Activated CD4-positive, CD25-positive, alpha-beta regulatory T cell treated with anti-CD3 and anti-CD28 coated beads, Interleukin-2, amount 50 U/mL, for 16 hours (primary cell): ENCODE data around the gene APOL2.
"Not testable (repeated sequence)": the region's sequence is repeated elsewhere in the genome, so short reads cannot be mapped to it uniquely, and the experiment has no call there.

Source experiments
- DNase-seq: peaks from one replicate; pipeline ENCODE4 v3.0.0-alpha.2; 2020; ENCODE audit warnings: low read depth, low spot score

Gene APOL2

DNA sequence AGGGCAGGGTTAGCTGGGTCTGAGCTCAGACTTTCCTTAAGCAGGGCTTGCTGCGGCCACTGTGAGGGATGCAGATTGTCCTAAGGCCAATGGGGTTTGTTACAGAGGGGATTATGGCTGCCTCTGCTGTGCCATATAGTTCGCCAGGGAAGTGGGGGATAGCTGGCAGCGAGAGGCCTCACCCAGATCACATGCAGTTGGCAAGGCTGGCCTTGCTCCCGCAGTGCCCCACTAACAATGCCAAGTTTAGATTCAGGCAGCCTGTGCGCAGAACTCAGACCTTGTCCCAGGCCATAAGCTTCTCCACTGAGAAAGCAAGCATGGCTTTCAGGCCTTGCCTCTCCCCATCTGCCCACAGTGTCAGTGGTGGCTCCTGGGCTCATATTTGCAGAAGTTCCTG is 4.7 kb upstream of the APOL2 start:
- no peak for DNase-seq

- DNase-seq: no peak
These were observed 252 bp downstream of the APOL2 start for GRCh38 chr22:36239150-36239400.

DNA sequence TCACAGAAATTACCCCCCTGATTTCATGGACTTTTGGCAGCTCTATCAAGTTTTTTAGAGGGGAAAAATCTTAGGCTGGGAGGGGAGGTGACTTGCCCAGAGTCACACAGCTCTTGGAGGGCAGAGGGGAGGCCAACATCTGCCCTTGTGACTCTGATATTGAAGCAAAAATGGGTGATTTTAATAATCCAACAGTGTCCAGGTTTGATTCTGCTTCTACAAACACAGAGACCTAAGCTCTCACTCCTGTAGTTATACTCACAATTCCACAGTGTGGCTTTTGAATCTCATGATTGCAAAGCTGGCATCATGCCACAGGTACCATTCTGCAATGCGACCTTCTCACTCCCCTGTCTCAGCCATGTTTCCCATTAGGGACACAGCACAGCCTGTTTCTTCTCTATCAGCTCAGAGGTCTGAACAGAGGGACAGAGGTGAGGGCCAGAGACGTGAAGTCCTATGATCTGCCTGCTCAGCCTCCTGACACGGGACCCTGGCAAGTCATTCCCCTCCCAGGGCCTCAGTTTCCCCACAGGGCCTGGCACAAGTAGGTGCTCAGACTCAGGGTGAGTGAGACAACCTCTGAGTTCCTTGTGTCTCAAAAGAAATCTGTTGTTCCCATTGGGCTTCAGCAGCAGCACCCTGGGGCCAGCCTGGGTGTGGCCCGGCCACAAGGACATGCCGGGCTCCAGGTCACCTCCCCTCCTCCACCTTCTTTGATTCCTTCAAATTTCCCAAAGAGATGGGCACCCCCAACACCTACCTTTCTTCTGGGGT is 766 bp downstream of the APOL2 start:
- DNase-seq: no peak

DNA sequence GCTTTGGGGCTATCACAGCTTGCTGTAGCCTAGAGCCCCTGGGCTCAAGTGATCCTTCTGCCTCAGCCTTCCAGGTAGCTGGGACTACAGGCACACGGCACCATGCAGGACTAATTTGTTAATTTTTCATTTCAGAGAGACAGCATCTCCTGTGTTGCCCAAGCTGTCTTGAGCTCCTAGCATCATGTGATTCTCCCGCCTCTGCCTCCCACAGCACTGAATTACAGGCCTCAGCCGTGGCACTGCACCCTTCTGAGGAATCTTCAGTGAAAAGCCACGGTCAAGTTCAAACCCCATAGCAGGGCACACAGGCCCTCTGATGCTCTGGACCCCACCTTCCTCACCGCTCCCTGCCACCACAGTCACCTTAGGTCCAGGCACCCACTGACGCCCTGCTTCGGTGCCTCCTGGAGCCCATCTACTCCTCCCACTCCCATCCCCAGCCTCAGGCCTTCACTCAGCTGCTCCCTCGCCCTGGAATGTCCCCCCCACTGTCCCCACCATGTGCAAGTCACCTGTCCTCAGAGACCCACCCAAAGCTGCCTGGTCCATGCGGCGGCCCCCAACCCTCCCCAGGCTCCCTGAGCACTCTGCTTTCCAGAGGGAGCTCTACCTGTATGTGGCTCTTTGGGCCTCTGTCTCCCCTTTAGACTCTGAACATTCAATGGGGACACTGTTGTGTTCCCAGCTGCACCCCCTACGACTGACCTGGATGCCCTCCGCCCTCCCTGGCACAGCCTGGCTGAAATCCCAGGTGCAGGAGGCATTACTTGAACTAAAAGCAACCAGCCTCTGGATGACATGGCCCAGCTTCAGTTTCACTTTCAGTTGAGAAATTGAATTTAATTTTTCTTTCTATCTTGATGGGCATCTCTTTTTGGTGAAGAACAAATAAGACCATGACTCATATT is 1.6 kb downstream of the APOL2 start:
- DNase-seq: no peak

DNA sequence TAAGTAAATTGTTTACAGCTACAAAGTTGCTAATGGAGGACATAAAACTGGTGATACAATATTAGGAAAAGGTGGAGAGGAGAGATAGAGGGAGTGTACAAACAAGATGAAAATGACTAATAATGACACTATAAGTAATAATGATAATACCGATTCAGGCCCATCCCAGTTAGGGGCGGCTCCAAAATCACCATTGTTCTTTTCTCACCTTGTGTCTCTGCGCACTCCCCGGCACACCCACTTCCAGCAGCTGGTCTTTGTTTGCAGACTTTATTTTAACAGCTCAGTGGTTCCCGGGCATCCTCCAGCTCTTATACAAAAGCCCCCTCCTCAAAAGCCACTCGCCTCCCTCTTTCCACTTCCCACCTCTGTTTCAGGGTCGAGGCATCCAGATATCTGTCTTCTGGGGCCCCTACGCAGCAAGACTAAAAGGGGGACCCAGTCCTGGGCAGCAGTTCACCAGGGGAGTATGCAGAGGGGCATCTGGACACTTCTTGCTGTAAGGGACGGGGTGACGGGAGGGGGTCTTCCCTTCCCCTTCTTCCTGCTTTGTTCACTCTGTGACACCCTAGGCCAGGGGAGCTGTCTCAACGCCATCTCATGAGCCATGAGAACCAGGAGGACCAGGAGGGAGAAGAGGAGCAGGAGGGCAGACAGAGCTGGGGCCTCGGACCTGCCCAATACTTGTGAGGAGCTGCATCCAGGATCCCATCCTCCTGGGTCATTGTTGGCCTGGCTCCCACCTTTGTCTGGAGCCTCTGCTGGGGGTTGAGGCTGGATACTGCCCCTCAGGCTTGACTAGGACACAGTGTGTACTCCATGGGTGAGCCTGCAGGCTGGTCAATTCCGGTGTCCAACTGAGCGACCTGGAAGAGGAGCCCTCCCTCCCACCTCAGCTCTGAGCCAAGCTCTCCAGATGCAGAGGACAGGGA is 2.7 kb downstream of the APOL2 start:
- DNase-seq: no peak

DNA sequence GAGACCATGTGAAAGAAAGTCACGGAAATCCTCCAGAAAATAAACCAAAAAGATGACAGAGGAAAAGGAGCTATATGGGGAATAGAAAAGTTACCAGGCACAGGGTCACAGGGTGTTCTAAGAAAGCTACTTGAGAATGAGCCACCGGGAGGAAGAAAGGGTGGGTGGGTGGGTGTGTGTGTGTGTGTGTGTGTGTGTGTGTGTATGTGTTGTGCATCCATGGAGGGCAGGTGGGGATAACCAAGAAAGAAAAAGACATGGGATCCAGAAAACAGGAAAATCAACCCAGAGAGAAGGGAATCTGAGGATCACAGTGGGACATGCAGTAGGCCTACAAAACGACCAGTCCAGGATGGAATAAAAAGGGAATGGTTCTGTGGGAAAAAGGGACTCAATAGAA is 3.7 kb downstream of the APOL2 start:
- no peak for DNase-seq

DNA sequence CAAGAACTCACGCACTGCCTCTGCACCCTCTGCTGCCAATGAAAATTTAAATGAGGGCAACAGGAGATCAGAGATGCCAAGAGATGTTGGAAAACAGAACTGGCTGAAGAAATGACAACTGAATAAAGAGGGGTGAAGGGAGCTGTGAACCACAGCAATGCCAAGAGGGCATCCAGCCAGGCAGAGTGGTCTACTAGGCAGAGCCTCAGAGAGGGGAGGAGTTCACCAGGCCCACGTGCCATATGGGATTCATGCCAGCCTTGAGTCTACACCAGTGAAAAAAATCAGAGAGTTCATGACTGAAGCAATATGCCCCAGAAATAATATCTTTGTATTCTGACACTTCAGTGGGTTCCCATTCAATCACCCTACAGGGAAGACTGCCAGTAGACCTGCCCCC is 4.4 kb downstream of the APOL2 start:
- no peak for DNase-seq

DNA sequence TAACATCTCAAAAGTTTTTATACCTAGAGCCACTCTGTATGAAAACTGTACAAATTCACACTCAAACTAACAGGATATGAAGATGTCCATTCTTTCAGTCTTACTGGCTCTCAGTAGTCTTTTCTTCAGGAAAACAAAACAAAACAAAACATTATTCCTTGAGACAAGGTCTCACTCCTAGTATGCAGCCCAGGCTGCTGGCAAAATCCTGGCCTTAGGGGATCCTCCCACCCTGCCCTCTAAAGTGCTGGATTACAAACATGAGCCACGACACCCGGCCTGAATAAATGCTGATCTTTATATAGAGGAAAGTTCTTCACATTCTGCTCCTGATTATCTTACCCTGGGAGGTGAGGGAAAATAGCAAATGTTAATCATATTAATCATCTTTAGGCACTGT is 5.1 kb downstream of the APOL2 start:
- DNase-seq: no peak

- no peak for DNase-seq
These were observed 5.5 kb downstream of the APOL2 start for GRCh38 chr22:36233796-36234195.

DNA sequence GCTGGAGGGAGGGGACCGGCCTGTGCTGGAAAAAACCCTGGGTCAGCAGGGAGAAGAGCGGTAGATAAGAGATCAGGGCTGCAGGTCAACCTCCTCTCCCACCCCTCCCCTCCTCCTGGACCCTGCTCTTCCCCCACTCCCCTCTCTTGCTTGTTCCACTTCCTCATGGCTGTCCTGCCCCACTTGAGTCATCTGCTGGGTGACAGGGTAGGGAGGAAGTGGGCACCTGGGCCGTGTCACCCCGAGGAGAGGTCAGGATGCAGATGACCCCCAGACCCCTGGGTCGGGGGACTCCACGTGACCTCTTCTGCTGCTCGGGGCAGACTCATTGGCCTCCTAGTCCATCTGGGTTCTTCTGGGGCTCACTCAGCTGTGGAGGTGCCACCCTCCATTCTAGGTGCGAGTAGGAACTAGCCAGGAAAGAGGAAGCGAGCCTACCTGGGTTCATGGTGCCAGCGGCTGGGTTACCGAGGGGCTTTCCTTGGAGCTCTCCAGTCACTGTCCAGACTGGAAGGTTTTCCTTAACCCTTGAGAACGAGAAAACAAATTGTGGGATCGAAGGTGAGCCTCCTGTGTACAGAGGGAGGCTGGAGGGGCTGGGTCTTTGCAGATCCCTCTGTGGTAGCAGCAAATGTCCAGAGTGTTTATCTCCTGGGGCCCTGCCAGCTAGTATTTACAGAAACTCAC is 6.5 kb downstream of the APOL2 start:
- DNase-seq: no peak

DNA sequence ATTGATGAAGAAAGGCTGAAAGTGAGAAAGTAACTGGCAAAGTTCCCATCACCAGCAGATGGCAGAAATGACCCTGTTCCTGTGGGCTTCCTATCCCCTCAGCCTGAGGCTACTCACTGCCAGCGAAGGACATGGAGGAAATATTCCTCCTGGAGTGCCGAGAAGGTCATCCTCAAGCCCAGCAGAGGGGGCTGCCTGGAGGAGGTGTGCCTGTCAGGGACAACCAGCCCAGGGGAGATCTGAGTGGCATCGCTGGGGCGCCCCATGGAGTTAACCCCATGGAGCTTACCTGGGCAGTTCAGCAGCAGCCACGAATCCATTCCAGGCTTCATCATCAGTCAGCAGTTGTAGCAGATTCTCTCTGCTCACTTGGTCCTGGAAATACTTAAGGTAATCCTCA is 8.3 kb downstream of the APOL2 start:
- DNase-seq: not testable (repeated sequence)

- DNase-seq: not testable (repeated sequence)
These were observed 9.7 kb downstream of the APOL2 start for GRCh38 chr22:36229649-36230048.

DNA sequence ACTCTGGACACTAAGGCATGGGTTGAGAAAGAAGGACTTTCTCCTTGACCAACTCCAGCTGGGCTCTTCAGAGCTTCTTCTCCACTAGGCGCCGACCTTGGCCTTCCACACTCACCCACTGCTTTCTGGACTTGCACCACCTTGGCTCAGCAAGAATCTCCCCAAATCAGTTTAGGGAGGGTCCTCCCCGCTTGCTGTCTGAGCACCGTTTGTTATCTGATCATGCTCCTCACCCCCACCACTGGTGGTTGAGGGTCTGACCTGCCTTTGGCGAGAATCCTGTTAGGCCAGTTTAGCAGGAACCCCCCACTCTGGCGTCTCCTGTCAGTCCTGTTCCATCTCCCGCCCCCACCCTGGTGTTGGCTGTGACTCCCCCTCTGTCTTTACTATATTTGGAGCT is 10.4 kb downstream of the APOL2 start:
- DNase-seq: no peak

GRCh38 chr22:36228369-36228768 is 11.0 kb downstream of the APOL2 start:
- DNase-seq: not testable (repeated sequence)

- no peak for DNase-seq
These were observed 11.5 kb downstream of the APOL2 start for GRCh38 chr22:36227806-36228205.

DNA sequence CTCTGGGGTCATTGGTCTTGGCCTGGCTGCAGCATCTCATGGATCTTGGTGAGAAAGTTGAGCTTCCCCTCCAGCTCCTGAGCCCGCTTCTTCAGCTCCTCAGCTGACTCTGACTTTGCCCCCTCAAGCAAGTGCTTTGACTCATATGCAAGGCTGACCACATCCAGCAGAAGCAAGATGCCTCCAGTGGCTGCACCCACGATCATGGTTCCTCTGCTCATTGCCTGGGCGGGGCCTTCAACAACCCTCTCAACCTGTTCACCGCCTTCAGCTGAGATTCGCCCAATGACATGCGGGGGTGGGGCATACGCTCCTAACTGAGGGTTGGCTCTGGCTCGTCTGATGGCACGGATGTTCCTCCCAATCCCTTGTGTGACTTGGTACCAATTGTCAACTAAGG is 11.9 kb downstream of the APOL2 start:
- no peak for DNase-seq

GRCh38 chr22:36226189-36226588 is 13.1 kb downstream of the APOL2 start:
- no peak for DNase-seq

DNA sequence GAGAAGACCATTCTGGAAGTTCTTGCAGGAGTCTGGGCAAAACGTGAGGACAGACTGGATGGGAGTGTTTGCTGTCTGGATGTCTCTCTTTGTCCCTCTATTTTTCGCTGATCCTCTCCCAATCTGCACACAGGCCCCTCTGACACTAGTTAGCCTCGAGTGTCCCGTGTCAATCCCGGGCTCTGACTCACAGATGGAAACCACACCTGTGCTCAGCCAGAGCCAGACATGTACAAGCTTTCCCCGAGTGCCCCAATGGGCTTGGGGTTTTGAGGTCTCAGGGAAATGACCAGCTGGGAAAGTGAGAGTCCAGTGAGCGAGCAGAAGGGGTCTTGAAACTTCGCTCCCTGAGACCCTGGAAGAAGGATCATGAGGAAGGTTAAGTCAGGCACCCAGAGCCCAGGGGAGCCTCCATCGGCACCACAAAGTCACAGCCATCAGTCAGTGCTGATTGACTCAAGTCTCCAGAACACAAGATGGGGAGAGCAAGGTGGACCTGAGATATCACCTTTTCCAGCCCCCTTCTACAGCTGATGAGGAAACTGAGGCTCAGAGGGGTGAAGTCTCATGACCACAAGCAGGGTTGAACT is 13.9 kb downstream of the APOL2 start:
- DNase-seq: no peak

DNA sequence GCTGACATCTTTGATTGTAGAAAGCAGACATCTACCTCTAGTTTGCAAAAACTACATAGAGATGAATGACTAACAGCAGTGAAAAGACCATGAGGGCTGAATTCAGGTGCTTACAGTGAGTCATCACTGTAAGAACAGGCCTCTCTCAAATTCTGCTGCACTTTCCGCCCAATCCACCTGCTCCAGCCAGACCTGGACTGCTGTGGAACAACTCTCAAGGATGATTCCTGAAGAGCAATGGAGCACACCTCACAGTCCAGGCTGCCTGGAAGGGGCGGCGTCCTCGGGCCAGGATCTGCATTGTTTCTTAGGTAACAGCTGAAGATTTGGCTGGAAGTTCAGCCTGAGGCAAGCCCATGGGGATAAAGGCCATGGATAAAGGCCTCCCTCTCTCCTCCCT is 15.1 kb downstream of the APOL2 start:
- no peak for DNase-seq

DNA sequence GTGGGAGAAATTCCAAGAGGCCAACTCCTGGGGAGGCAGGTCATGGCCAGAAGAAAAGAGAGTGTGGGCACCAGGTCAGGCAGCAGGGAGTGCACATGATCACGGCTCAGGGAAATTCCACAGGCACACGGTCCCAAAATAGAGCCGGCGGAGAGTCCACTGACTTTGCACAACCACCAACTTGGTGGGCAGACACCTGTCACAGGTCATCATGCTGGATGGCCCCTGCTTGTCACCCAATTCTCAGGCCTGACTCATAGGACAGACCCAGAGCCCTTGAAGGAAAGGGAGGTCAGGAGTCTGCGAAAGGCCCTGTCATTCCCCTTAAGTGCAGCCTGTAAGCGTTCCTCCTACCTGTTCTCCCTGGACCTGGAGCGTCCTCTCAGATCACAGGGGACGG is 15.8 kb downstream of the APOL2 start:
- no peak for DNase-seq

DNA sequence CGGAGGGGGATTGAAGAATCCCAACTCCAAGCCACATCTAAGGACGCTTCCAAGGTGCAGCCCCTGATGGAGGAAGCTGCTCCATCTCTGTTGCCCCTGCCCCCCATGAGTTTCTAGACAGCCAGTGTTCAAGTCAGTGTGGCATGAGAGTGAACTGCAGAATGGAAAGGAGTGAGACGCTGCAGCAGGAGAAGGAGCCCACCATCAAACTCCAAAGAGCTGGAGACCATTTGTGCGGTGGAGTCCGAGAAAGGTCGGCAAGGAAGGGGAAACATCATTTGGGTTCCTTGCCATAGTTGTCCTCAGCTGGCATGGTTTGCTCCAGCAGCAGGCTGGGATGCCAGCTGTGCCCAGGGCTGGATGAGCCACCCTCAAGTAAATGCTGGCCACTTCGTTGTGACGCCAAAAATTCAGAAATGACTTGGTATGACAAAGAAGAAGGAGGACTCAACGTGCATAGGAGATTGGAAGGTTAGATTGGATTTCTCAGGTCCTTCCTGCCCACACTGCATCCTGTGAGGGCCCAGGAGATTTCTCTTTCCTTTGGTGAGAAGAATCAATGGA is 16.4 kb downstream of the APOL2 start:
- DNase-seq: no peak
